ENCODE data around the gene PEA15. TPM values are rescaled to one million over a fixed set of nuclear protein-coding genes. Genes with fewer than 3 reads are reported as not detected.

Gene PEA15
- total RNA-seq, 2 experiments from 2014 or later: 22.3 to 30.5 TPM

DNA sequence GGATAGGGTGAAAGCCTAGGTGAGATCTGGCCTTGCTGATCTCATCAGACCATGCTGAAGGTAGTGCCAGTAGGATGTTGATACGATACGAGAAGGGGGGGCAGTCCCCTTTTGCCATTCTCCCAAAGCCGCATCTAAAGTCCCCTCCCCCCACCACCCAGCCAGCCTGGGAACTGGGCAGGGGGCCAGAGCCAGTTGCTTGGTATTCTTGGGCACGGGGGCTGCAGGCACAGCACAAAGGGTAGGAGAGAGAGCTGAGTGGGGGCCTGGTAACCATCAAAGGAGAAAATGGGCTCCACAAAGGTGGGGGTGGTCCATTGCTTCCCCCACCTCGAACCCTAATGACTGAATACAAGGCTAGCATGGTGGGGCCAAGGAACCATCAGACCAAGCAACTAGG lies 5.4 kb downstream of the PEA15 start:
- Histone ChIP-seq H3K4me2 (ENCODE audit: low read length) (no peak overlapping the region), H3K27ac (ENCODE audit: low read depth, low read length, poor library complexity, severe bottlenecking) (no peak overlapping the region), H3K79me2 (ENCODE audit: insufficient read depth, low read depth, low read length) (peaks cover 6% of the 10 kb centered on the region; the same call in 1 of the 2 replicates), H3K4me3 (ENCODE audit: low read depth, low read length, poor library complexity, severe bottlenecking) (no peak overlapping the region), H3K36me3 (ENCODE audit: insufficient read depth, low read length) (peaks cover 87% of the 10 kb centered on the region), H2AFZ (ENCODE audit: low read length) (no peak overlapping the region), H3K9me2 (ENCODE audit: insufficient read depth, low read length) (no peaks in the 10 kb centered on the region), H3K4me1 (ENCODE audit: insufficient read depth, low read length, poor library complexity, severe bottlenecking) (peaks cover 21% of the 10 kb centered on the region), H3K9me3 (ENCODE audit: low read length) (no peaks in the 10 kb centered on the region), H4K20me1 (ENCODE audit: insufficient read depth, low read length) (0 out of 2 replicates have a peak, but pooled peaks cover 5% of the 10 kb centered on the region)
- ChIA-PET POLR2A (interaction anchor here (1.6 kb wide), 1 partner anchor 74 kb away, joined by 4 read pairs; the partner anchor contains the start of gene PEX19), CTCF (ENCODE audit: unreplicated experiment) (no interaction called here)
- no TSS peak for BruUV-seq (replicated peaks)
- DNase-seq (ENCODE audit: low spot score): no peak
- TF ChIP-seq, protein P1, sequence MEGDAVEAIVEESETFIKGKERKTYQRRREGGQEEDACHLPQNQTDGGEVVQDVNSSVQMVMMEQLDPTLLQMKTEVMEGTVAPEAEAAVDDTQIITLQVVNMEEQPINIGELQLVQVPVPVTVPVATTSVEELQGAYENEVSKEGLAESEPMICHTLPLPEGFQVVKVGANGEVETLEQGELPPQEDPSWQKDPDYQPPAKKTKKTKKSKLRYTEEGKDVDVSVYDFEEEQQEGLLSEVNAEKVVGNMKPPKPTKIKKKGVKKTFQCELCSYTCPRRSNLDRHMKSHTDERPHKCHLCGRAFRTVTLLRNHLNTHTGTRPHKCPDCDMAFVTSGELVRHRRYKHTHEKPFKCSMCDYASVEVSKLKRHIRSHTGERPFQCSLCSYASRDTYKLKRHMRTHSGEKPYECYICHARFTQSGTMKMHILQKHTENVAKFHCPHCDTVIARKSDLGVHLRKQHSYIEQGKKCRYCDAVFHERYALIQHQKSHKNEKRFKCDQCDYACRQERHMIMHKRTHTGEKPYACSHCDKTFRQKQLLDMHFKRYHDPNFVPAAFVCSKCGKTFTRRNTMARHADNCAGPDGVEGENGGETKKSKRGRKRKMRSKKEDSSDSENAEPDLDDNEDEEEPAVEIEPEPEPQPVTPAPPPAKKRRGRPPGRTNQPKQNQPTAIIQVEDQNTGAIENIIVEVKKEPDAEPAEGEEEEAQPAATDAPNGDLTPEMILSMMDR (conservative IDR thresholded peaks at IDR 0.05; ENCODE audit: low read length): no peak
- no peak for TF ChIP-seq EZH2phosphoT487 (IDR thresholded peaks at IDR 0.05; ENCODE audit: borderline replicate concordance, low read depth, low read length)
- intact Hi-C loops (cut with micrococcal nuclease; ENCODE audit: unreplicated experiment): no loop called here

DNA sequence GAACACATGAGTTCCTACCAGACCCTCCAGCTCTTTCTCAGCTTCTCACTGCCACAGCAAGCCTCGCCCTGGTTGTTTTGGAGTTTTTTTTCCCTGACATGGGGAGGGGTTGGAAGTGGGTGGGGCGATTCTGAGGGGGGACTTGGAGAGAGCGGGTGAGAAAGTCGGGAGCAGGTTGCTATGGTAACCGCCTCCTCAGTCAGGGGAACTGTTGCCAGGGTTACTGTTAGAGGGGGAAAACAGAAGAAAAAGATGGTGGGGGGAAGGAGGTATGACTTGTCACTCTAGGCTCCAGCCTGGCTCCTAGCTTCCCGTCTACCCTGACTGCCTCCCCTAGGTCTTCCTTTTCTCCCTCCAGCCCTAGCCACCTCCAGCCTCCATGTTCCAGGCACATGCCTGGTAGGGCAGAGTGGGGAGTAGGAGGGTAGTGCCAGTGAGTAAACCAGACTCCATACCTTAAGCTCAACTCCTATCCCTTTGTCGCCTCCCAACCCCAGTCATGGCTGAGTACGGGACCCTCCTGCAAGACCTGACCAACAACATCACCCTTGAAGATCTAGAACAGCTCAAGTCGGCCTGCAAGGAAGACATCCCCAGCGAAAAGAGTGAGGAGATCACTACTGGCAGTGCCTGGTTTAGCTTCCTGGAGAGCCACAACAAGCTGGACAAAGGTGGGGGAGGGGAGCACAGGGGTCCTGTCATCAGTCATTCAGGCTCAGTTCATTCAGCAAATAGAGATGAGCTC lies 6.0 kb downstream of the PEA15 start:
- Histone ChIP-seq H3K4me1 (ENCODE audit: insufficient read depth, low read length, poor library complexity, severe bottlenecking) (peaks cover 16% of the 10 kb centered on the region), H3K4me3 (ENCODE audit: low read depth, low read length, poor library complexity, severe bottlenecking) (no peak overlapping the region), H3K27ac (ENCODE audit: low read depth, low read length, poor library complexity, severe bottlenecking) (no peak overlapping the region), H3K4me2 (ENCODE audit: low read length) (no peak overlapping the region), H2AFZ (ENCODE audit: low read length) (no peak overlapping the region), H4K20me1 (ENCODE audit: insufficient read depth, low read length) (0 out of 2 replicates have a peak, but pooled peaks cover 3% of the 10 kb centered on the region), H3K9me3 (ENCODE audit: low read length) (no peaks in the 10 kb centered on the region), H3K36me3 (ENCODE audit: insufficient read depth, low read length) (peaks cover 93% of the 10 kb centered on the region), H3K79me2 (ENCODE audit: insufficient read depth, low read depth, low read length) (peaks cover 1% of the 10 kb centered on the region; the same call in 1 of the 2 replicates), H3K9me2 (ENCODE audit: insufficient read depth, low read length) (no peaks in the 10 kb centered on the region)
- POLR2A ChIA-PET: interaction anchor here (0.6 to 1.6 kb wide), 2 partner anchors 14 to 74 kb away, joined by 4 to 5 read pairs; partner anchors contain the start of gene PEX19
- BruUV-seq (replicated peaks): no TSS peak
- intact Hi-C loops (cut with micrococcal nuclease; ENCODE audit: unreplicated experiment): no loop called here
- no peak for DNase-seq (ENCODE audit: low spot score)
- CTCF ChIA-PET (ENCODE audit: unreplicated experiment): no interaction called here
- no peak for TF ChIP-seq EZH2phosphoT487 (IDR thresholded peaks at IDR 0.05; ENCODE audit: borderline replicate concordance, low read depth, low read length)
- TF ChIP-seq, protein P1 (conservative IDR thresholded peaks at IDR 0.05; ENCODE audit: low read length): no peak
